Fibroblast of mammary gland (primary cell): ENCODE data around the gene RUNX1.

Experiments
- DNase-seq: peaks from one replicate; pipeline ENCODE4 v3.0.0-alpha.2; 2010; ENCODE audit warnings: low read depth
- H3K4me3 ChIP-seq: 2 replicates; pipeline ENCODE4 v1.5.1; 2011; ENCODE audit warnings: low read depth, mild to moderate bottlenecking, low read length, moderate library complexity; ENCODE audit not compliant: control insufficient read depth
- CTCF ChIP-seq: conservative IDR thresholded peaks from 2 replicates; pipeline ENCODE4 v1.5.1; 2011; ENCODE audit warnings: low read depth, low read length, inconsistent platforms; ENCODE audit not compliant: control insufficient read depth, insufficient read depth

The RUNX1 gene

GRCh38 chr21:34926803-34927467 lies 122.2 kb downstream of the RUNX1 start:
- no peak overlapping the region for H3K4me3 ChIP-seq
- no peak for TF ChIP-seq CTCF
- DNase-seq: peak; percentile 68

GRCh38 chr21:34925597-34925996 lies 123.5 kb downstream of the RUNX1 start:
- no peak for DNase-seq
- H3K4me3 ChIP-seq: no peak overlapping the region
- no peak for TF ChIP-seq CTCF

- TF ChIP-seq CTCF: no peak
- no peak overlapping the region for H3K4me3 ChIP-seq
- DNase-seq: no peak
Observed at GRCh38 chr21:34924771-34925419, 124.2 kb downstream of the RUNX1 start.

DNA sequence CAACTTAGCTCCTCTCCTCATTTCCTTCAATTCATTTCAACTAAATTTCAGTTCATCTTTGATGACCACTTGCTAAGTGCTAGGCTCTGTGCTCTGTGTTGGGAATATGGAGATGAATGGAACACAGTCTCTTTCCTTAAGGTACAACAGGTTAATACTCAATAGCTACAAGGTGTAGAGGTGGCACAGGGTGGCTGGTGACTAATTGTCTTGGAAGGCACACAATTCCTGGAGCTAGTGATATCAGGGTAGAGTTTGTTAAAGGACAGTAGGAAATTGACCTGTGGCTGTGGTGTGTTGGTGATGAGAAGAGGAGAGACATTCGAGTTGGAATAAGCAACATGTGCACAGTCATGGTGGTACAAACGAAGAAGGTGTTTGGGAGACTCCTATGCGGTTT lies 124.9 kb downstream of the RUNX1 start:
- H3K4me3 ChIP-seq: no peak overlapping the region
- DNase-seq: no peak
- TF ChIP-seq CTCF: no peak

DNA sequence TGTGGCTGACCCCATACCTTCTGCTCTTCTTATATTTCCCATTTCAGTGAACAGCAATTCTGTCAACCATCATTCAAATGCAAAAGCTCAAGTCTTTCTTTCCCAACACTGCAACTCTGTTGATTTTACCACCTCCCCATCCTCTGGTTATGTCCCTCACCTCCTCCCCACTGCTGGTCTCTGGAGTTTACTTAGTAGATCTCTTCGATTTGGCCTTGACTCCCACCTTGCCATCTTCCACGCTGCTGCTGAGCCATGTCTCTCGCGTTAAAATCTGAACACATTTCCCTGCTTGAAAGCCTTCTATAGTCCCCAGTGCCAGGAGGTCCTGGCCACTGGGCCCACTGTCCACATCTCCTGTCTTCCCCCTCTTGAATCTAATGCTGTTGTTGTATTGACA lies 125.5 kb downstream of the RUNX1 start:
- DNase-seq: no peak
- H3K4me3 ChIP-seq: no peak overlapping the region
- TF ChIP-seq CTCF: no peak

DNA sequence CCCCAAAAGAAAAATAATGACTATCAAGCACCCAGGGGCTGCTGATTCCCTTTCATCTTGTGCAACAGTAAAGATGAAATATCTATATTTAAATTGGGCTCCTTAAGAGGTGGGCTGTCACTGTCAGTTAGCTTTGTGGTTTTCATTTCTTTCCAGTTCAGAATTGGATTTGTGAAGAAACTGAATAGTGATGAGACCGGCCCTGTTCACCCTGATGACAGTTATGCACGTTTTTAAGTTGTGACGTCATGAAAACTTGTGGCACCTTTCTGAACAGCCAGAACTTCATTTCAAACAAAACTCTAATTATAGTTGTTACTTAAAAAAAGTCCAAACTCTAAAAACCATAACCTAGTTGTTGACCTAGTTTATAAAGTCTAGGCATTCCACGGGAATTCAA lies 125.9 kb downstream of the RUNX1 start:
- DNase-seq: no peak
- H3K4me3 ChIP-seq: no peak overlapping the region
- TF ChIP-seq CTCF: no peak

GRCh38 chr21:34922479-34922878 lies 126.6 kb downstream of the RUNX1 start:
- no peak for TF ChIP-seq CTCF
- no peak overlapping the region for H3K4me3 ChIP-seq
- DNase-seq: no peak
